Astrocyte (in vitro differentiated cells and primary cell): ENCODE results near the gene JAKMIP2. TPM values are rescaled to one million over a fixed set of nuclear protein-coding genes. Genes with fewer than 3 reads are reported as not detected.

Source experiments
- DNase-seq: peaks from one replicate; pipeline ENCODE4 v3.0.0-alpha.2; 2010; ENCODE audit warnings: low read depth
- FAIRE-seq: peaks from 2 replicates; lab custom pipeline; 2011; peaks lifted over from hg19 to GRCh38; lab: Jason Lieb, UNC
- H2AFZ ChIP-seq: 2 replicates; pipeline ENCODE4 v1.6.0; 2012; ENCODE audit warnings: low read depth, low read length, inconsistent platforms
- H3K27ac ChIP-seq: 2 replicates; pipeline ENCODE4 v1.5.1; 2011; ENCODE audit warnings: low read depth, low read length, inconsistent platforms
- H3K27me3 ChIP-seq: 2 replicates; pipeline ENCODE4 v1.6.0; 2011; ENCODE audit warnings: low read length, inconsistent platforms; ENCODE audit not compliant: insufficient read depth
- H3K36me3 ChIP-seq: 2 replicates; pipeline ENCODE4 v1.5.1; 2011; ENCODE audit warnings: low read length, inconsistent platforms; ENCODE audit not compliant: insufficient read depth
- H3K4me1 ChIP-seq: 2 replicates; pipeline ENCODE4 v1.5.1; 2011; ENCODE audit warnings: low read length, inconsistent platforms; ENCODE audit not compliant: insufficient read depth
- H3K4me2 ChIP-seq: 2 replicates; pipeline ENCODE4 v1.6.0; 2012; ENCODE audit warnings: low read length, inconsistent platforms
- H3K4me3 ChIP-seq: 2 replicates; pipeline ENCODE4 v1.5.1; 2011; ENCODE audit warnings: low read depth, mild to moderate bottlenecking, low read length, inconsistent platforms; ENCODE audit not compliant: insufficient read depth
- H3K79me2 ChIP-seq: 2 replicates; pipeline ENCODE4 v1.6.0; 2012; ENCODE audit warnings: mild to moderate bottlenecking, low read length, inconsistent platforms; ENCODE audit not compliant: insufficient read depth
- H3K9ac ChIP-seq: 2 replicates; pipeline ENCODE4 v1.6.0; 2012; ENCODE audit warnings: mild to moderate bottlenecking, low read length, inconsistent platforms
- H3K9me3 ChIP-seq: 2 replicates; pipeline ENCODE4 v1.5.1; 2012; ENCODE audit warnings: low read depth, mild to moderate bottlenecking, low read length, inconsistent platforms; ENCODE audit not compliant: insufficient read depth
- H4K20me1 ChIP-seq: 2 replicates; pipeline ENCODE4 v1.6.0; 2012; ENCODE audit warnings: low read length, inconsistent platforms; ENCODE audit not compliant: insufficient read depth
- H3K27ac Mint-ChIP-seq: one replicate; pipeline ENCODE4 v1.8.0; 2021; ENCODE audit warnings: mild to moderate bottlenecking, mixed read lengths; ENCODE audit not compliant: unreplicated experiment
- H3K27me3 Mint-ChIP-seq: one replicate; pipeline ENCODE4 v1.8.0; 2021; ENCODE audit warnings: low read depth, mixed read lengths; ENCODE audit not compliant: unreplicated experiment
- H3K36me3 Mint-ChIP-seq: one replicate; pipeline ENCODE4 v1.8.0; 2021; ENCODE audit warnings: low read depth, mixed read lengths; ENCODE audit not compliant: unreplicated experiment
- H3K4me1 Mint-ChIP-seq: one replicate; pipeline ENCODE4 v1.8.0; 2021; ENCODE audit warnings: low read depth, mixed read lengths; ENCODE audit not compliant: unreplicated experiment
- H3K4me3 Mint-ChIP-seq: one replicate; pipeline ENCODE4 v1.8.0; 2021; ENCODE audit warnings: mild to moderate bottlenecking, moderate library complexity, mixed read lengths; ENCODE audit not compliant: unreplicated experiment
- H3K9me3 Mint-ChIP-seq: one replicate; pipeline ENCODE4 v1.8.0; 2021; ENCODE audit warnings: mild to moderate bottlenecking, mixed read lengths; ENCODE audit not compliant: unreplicated experiment
- CTCF ChIP-seq: IDR thresholded peaks from 2 replicates; pipeline ENCODE4 v1.5.1; 2011; ENCODE audit warnings: low read depth, mild to moderate bottlenecking, inconsistent platforms, low read length, moderate library complexity; ENCODE audit not compliant: insufficient read depth
- EZH2 ChIP-seq: IDR thresholded peaks from 2 replicates; pipeline ENCODE4 v1.6.1; 2012; ENCODE audit warnings: mild to moderate bottlenecking, low read length, inconsistent platforms; ENCODE audit not compliant: insufficient read depth
- total RNA-seq: library from RNA; stranded (reverse); gene quantifications from 2 replicates; pipeline ENCODE4 v1.2.1, GENCODE V29; 2021

Gene JAKMIP2
- total RNA-seq, 1 donor from 2014 or later: 15.1 TPM

- Histone ChIP-seq H3K4me3 (no peak overlapping the region), H3K27me3 (no peaks in the 10 kb centered on the region), H3K9ac (no peak overlapping the region), H4K20me1 (no peaks in the 10 kb centered on the region), H3K4me1 (no peaks in the 10 kb centered on the region), H2AFZ (no peak overlapping the region), H3K27ac (no peak overlapping the region), H3K9me3 (no peaks in the 10 kb centered on the region), H3K4me2 (no peak overlapping the region), H3K36me3 (no peaks in the 10 kb centered on the region), H3K79me2 (no peaks in the 10 kb centered on the region)
- peaks cover 5% of the 10 kb centered on the region for H3K9me3 Mint-ChIP-seq
- no peak for FAIRE-seq
- no peak overlapping the region for H3K27ac Mint-ChIP-seq
- no peak for TF ChIP-seq EZH2
- TF ChIP-seq CTCF: no peak
- H3K36me3 Mint-ChIP-seq: peaks cover 3% of the 10 kb centered on the region
- H3K4me1 Mint-ChIP-seq: no peaks in the 10 kb centered on the region
- no peaks in the 10 kb centered on the region for H3K27me3 Mint-ChIP-seq
- no peak overlapping the region for H3K4me3 Mint-ChIP-seq
- DNase-seq: no peak
Observed at GRCh38 chr5:147734894-147735293, 47.6 kb downstream of the JAKMIP2 start.

GRCh38 chr5:147733075-147733474, 49.5 kb downstream of the JAKMIP2 start:
- H3K36me3 Mint-ChIP-seq: peaks cover 6% of the 10 kb centered on the region
- TF ChIP-seq EZH2: no peak
- no peak for TF ChIP-seq CTCF

GRCh38 chr5:147732291-147732883, 50.1 kb downstream of the JAKMIP2 start:
- H3K27me3 Mint-ChIP-seq: no peaks in the 10 kb centered on the region
- no peak overlapping the region for H3K27ac ChIP-seq
- DNase-seq (no peak), FAIRE-seq (no peak)
- H3K9ac ChIP-seq: no peak overlapping the region
- no peak overlapping the region for H3K4me3 ChIP-seq
- H3K27me3 ChIP-seq: no peaks in the 10 kb centered on the region
- no peak overlapping the region for H3K4me3 Mint-ChIP-seq
- H3K4me1 Mint-ChIP-seq: no peaks in the 10 kb centered on the region
- no peak overlapping the region for H2AFZ ChIP-seq
- no peaks in the 10 kb centered on the region for H4K20me1 ChIP-seq
- peaks cover 7% of the 10 kb centered on the region for H3K36me3 Mint-ChIP-seq
- no peaks in the 10 kb centered on the region for H3K9me3 ChIP-seq
- H3K36me3 ChIP-seq: no peaks in the 10 kb centered on the region
- no peak overlapping the region for H3K4me2 ChIP-seq
- peaks cover 5% of the 10 kb centered on the region for H3K9me3 Mint-ChIP-seq
- TF ChIP-seq EZH2 (no peak), CTCF (no peak)
- no peaks in the 10 kb centered on the region for H3K79me2 ChIP-seq
- no peaks in the 10 kb centered on the region for H3K4me1 ChIP-seq
- no peak overlapping the region for H3K27ac Mint-ChIP-seq

More at GRCh38 chr5:147733075-147733474, 49.5 kb downstream of the JAKMIP2 start:
- Mint-ChIP-seq H3K4me1 (no peaks in the 10 kb centered on the region), H3K9me3 (peaks cover 5% of the 10 kb centered on the region), H3K27me3 (no peaks in the 10 kb centered on the region), H3K27ac (no peak overlapping the region), H3K4me3 (no peak overlapping the region)
- H3K4me1 ChIP-seq: no peaks in the 10 kb centered on the region
- no peaks in the 10 kb centered on the region for H3K79me2 ChIP-seq
- no peak overlapping the region for H3K27ac ChIP-seq
- no peak overlapping the region for H3K9ac ChIP-seq
- no peak overlapping the region for H2AFZ ChIP-seq
- FAIRE-seq (no peak), DNase-seq (no peak)
- H4K20me1 ChIP-seq: no peaks in the 10 kb centered on the region
- no peak overlapping the region for H3K4me3 ChIP-seq
- no peaks in the 10 kb centered on the region for H3K27me3 ChIP-seq
- H3K4me2 ChIP-seq: no peak overlapping the region
- H3K36me3 ChIP-seq: no peaks in the 10 kb centered on the region
- no peaks in the 10 kb centered on the region for H3K9me3 ChIP-seq
